Measurements from ENCODE around the gene CSTB.

The CSTB gene

GRCh38 chr21:43758811-43759210 lies 17.3 kb downstream of the CSTB start:
- Histone ChIP-seq H3K36me3 (ENCODE audit: control insufficient read depth in 1 of 2, insufficient read depth in 2 of 2, low read length in 2 of 2) (peaks cover 59 to 72% of the 10 kb centered on the region in 2 experiments), H4K12ac (ENCODE audit: low read depth, low read length) (no peak overlapping the region), H4K8ac (ENCODE audit: low read depth, low read length) (no peak overlapping the region), H2AK5ac (ENCODE audit: low read length) (no peak overlapping the region), H2AFZ (ENCODE audit: insufficient read depth, low read length, poor library complexity) (no peak overlapping the region), H3K79me2 (ENCODE audit: control insufficient read depth, insufficient read depth, low read length, poor library complexity) (no peaks in the 10 kb centered on the region), H2BK5ac (ENCODE audit: low read depth, low read length, poor library complexity) (no peak overlapping the region), H2BK12ac (ENCODE audit: low read length) (no peak overlapping the region), H3K4me2 (ENCODE audit: low read length) (no peak overlapping the region), H3K23ac (ENCODE audit: low read length) (no peak overlapping the region), H3K27me3 (ENCODE audit: insufficient read depth, low read length) (no peaks in the 10 kb centered on the region), H2BK120ac (ENCODE audit: insufficient read depth, low read length, poor library complexity) (no peak overlapping the region), H3K9ac (ENCODE audit: low read length) (no peak overlapping the region), H3K27ac (ENCODE audit: low read depth, low read length) (no peak overlapping the region), H4K91ac (ENCODE audit: low read depth, low read length) (no peak overlapping the region), H3K9me3 (ENCODE audit: insufficient read depth, low read depth, low read length) (peaks cover 2% of the 10 kb centered on the region), H3K14ac (ENCODE audit: low read length) (no peak overlapping the region), H3K18ac (ENCODE audit: low read length) (no peak overlapping the region), H3K4me3 (ENCODE audit: low read depth, low read length) (no peak overlapping the region), H3K4ac (ENCODE audit: low read depth, low read length) (no peak overlapping the region), H3K79me1 (ENCODE audit: low read length) (no peaks in the 10 kb centered on the region), H3K4me1 (ENCODE audit: control insufficient read depth in 1 of 2, insufficient read depth in 2 of 2, low read length in 2 of 2) (no peaks in the 10 kb centered on the region)
- WGBS (ENCODE audit: extremely low coverage, insufficient coverage, insufficient read length) = no CpG with 5 or more reads among the region's 10 CpGs
- DNase-seq = no peak

- no peaks in the 10 kb centered on the region for H3K4me1 ChIP-seq (ENCODE audit: control insufficient read depth in 1 of 2, insufficient read depth in 2 of 2, low read length in 2 of 2)
- no peak overlapping the region for H3K9ac ChIP-seq (ENCODE audit: low read length)
- no peak overlapping the region for H3K4ac ChIP-seq (ENCODE audit: low read depth, low read length)
- no peak overlapping the region for H3K27ac ChIP-seq (ENCODE audit: low read depth, low read length)
- H2AFZ ChIP-seq (ENCODE audit: insufficient read depth, low read length, poor library complexity) = no peak overlapping the region
- peaks cover 2% of the 10 kb centered on the region for H3K9me3 ChIP-seq (ENCODE audit: insufficient read depth, low read depth, low read length)
- H3K14ac ChIP-seq (ENCODE audit: low read length) = no peak overlapping the region
- H4K91ac ChIP-seq (ENCODE audit: low read depth, low read length) = no peak overlapping the region
- H3K79me2 ChIP-seq (ENCODE audit: control insufficient read depth, insufficient read depth, low read length, poor library complexity) = no peaks in the 10 kb centered on the region
- WGBS (ENCODE audit: extremely low coverage, insufficient coverage, insufficient read length) = no CpG with 5 or more reads among the region's 18 CpGs
- H3K27me3 ChIP-seq (ENCODE audit: insufficient read depth, low read length) = no peaks in the 10 kb centered on the region
- no peak overlapping the region for H4K8ac ChIP-seq (ENCODE audit: low read depth, low read length)
- no peak overlapping the region for H2BK12ac ChIP-seq (ENCODE audit: low read length)
- H3K4me2 ChIP-seq (ENCODE audit: low read length) = no peak overlapping the region
- no peak overlapping the region for H4K12ac ChIP-seq (ENCODE audit: low read depth, low read length)
- no peak for DNase-seq
- no peak overlapping the region for H2BK5ac ChIP-seq (ENCODE audit: low read depth, low read length, poor library complexity)
- no peak overlapping the region for H3K4me3 ChIP-seq (ENCODE audit: low read depth, low read length)
- H3K79me1 ChIP-seq (ENCODE audit: low read length) = no peaks in the 10 kb centered on the region
- no peak overlapping the region for H2BK120ac ChIP-seq (ENCODE audit: insufficient read depth, low read length, poor library complexity)
- no peak overlapping the region for H3K23ac ChIP-seq (ENCODE audit: low read length)
- H3K36me3 ChIP-seq (ENCODE audit: control insufficient read depth in 1 of 2, insufficient read depth in 2 of 2, low read length in 2 of 2) = peaks cover 66 to 76% of the 10 kb centered on the region in 2 experiments
- H3K18ac ChIP-seq (ENCODE audit: low read length) = no peak overlapping the region
- H2AK5ac ChIP-seq (ENCODE audit: low read length) = no peak overlapping the region
These were observed 17.9 kb downstream of the CSTB start for GRCh38 chr21:43758111-43758641.

DNA sequence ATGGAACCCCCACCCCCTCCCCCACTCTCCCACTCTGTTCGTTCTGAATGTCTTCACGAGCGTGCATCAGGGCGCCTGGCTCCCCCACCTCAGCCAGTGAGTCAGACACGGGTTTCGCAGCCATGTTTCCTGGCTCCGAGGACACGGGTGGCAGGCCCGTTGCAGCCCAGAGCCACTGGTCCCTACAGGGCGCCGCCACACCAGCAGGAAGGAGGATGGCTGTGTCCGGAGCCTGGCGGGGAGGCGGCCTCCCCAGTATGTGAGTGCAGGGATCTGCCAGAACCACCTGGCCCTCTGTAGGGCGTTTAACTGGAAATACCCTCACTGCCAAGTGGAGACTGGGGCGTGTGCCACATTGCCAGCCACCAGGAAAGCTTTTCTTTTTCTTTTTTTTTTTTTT lies 18.5 kb downstream of the CSTB start:
- Histone ChIP-seq H3K18ac (ENCODE audit: low read length) (no peak overlapping the region), H4K12ac (ENCODE audit: low read depth, low read length) (no peak overlapping the region), H2AK5ac (ENCODE audit: low read length) (no peak overlapping the region), H2AFZ (ENCODE audit: insufficient read depth, low read length, poor library complexity) (no peak overlapping the region), H3K27me3 (ENCODE audit: insufficient read depth, low read length) (no peaks in the 10 kb centered on the region), H2BK12ac (ENCODE audit: low read length) (no peak overlapping the region), H3K79me1 (ENCODE audit: low read length) (no peaks in the 10 kb centered on the region), H3K23ac (ENCODE audit: low read length) (no peak overlapping the region), H4K8ac (ENCODE audit: low read depth, low read length) (no peak overlapping the region), H3K36me3 (ENCODE audit: control insufficient read depth in 1 of 2, insufficient read depth in 2 of 2, low read length in 2 of 2) (peaks cover 71 to 78% of the 10 kb centered on the region in 2 experiments), H3K9ac (ENCODE audit: low read length) (no peak overlapping the region), H2BK5ac (ENCODE audit: low read depth, low read length, poor library complexity) (no peak overlapping the region), H3K4me3 (ENCODE audit: low read depth, low read length) (no peak overlapping the region), H3K79me2 (ENCODE audit: control insufficient read depth, insufficient read depth, low read length, poor library complexity) (no peaks in the 10 kb centered on the region), H3K4me2 (ENCODE audit: low read length) (no peak overlapping the region), H3K14ac (ENCODE audit: low read length) (no peak overlapping the region), H3K27ac (ENCODE audit: low read depth, low read length) (no peak overlapping the region), H2BK120ac (ENCODE audit: insufficient read depth, low read length, poor library complexity) (no peak overlapping the region), H4K91ac (ENCODE audit: low read depth, low read length) (no peak overlapping the region), H3K4ac (ENCODE audit: low read depth, low read length) (no peak overlapping the region), H3K4me1 (ENCODE audit: control insufficient read depth in 1 of 2, insufficient read depth in 2 of 2, low read length in 2 of 2) (no peaks in the 10 kb centered on the region), H3K9me3 (ENCODE audit: insufficient read depth, low read depth, low read length) (peaks cover 2% of the 10 kb centered on the region)
- no CpG with 5 or more reads among the region's 16 CpGs for WGBS (ENCODE audit: extremely low coverage, insufficient coverage, insufficient read length)
- no peak for DNase-seq

DNA sequence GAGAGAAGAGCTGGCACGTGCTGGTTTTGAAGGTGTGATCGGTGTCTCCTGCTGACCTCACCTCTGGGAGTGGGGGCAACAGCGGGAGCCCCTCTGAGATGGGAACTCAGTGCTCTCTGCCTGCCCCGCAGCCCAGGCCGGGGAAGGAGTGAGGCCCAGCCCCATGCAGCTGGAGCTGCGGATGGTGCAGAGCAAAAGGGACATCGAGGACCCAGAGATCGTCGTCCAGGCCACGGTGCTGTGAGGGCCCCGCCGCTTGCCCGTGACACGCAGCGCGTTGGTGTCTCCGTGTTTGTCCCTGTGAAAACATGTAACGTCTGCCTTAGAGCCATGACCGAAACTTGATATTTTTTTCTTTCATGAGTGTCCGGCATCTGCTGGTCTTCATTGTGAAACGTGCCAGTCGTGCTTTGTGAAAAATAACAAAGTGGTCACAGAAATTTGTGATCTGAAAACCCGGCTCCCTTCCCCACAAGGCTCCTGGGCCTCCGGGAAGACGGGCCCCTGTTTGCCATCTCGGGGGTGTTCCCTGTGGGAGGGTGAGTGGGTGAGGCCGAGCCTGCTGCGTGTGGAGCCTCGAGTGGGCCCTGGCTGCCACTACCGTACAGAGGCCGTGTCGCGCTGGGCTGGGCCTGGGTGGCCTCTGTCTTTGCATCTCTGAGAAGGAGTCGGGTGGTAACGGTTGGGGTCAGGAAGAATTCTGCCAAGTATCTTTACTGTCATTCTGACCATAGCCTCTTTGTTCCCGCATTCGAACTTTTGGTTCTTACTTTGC lies 20.1 kb downstream of the CSTB start:
- H3K36me3 ChIP-seq (ENCODE audit: control insufficient read depth in 1 of 2, insufficient read depth in 2 of 2, low read length in 2 of 2) = peaks cover 71 to 79% of the 10 kb centered on the region in 2 experiments
- no peak overlapping the region for H3K9ac ChIP-seq (ENCODE audit: low read length)
- H3K4me3 ChIP-seq (ENCODE audit: low read depth, low read length) = no peak overlapping the region
- H2AK5ac ChIP-seq (ENCODE audit: low read length) = no peak overlapping the region
- no CpG with 5 or more reads among the region's 37 CpGs for WGBS (ENCODE audit: extremely low coverage, insufficient coverage, insufficient read length)
- no peak overlapping the region for H3K23ac ChIP-seq (ENCODE audit: low read length)
- no peak overlapping the region for H3K18ac ChIP-seq (ENCODE audit: low read length)
- H3K27me3 ChIP-seq (ENCODE audit: insufficient read depth, low read length) = no peaks in the 10 kb centered on the region
- no peaks in the 10 kb centered on the region for H3K79me1 ChIP-seq (ENCODE audit: low read length)
- no peak overlapping the region for H2BK12ac ChIP-seq (ENCODE audit: low read length)
- H3K79me2 ChIP-seq (ENCODE audit: control insufficient read depth, insufficient read depth, low read length, poor library complexity) = no peaks in the 10 kb centered on the region
- no peaks in the 10 kb centered on the region for H3K4me1 ChIP-seq (ENCODE audit: control insufficient read depth in 1 of 2, insufficient read depth in 2 of 2, low read length in 2 of 2)
- H3K9me3 ChIP-seq (ENCODE audit: insufficient read depth, low read depth, low read length) = peaks cover 2% of the 10 kb centered on the region
- H3K4me2 ChIP-seq (ENCODE audit: low read length) = no peak overlapping the region
- no peak overlapping the region for H3K27ac ChIP-seq (ENCODE audit: low read depth, low read length)
- no peak overlapping the region for H4K8ac ChIP-seq (ENCODE audit: low read depth, low read length)
- H2BK120ac ChIP-seq (ENCODE audit: insufficient read depth, low read length, poor library complexity) = no peak overlapping the region
- H3K14ac ChIP-seq (ENCODE audit: low read length) = no peak overlapping the region
- DNase-seq = no peak
- no peak overlapping the region for H2BK5ac ChIP-seq (ENCODE audit: low read depth, low read length, poor library complexity)
- no peak overlapping the region for H4K12ac ChIP-seq (ENCODE audit: low read depth, low read length)
- no peak overlapping the region for H4K91ac ChIP-seq (ENCODE audit: low read depth, low read length)
- no peak overlapping the region for H3K4ac ChIP-seq (ENCODE audit: low read depth, low read length)
- no peak overlapping the region for H2AFZ ChIP-seq (ENCODE audit: insufficient read depth, low read length, poor library complexity)

Data from trophoblast cell (in vitro differentiated cells and primary cell).